Stomach (tissue), 4 donors: ENCODE results near the gene ACAD8.

Experiments
- EP300 ChIP-seq: sonication (generic); formaldehyde crosslinking; IDR thresholded peaks from one replicate; pipeline ENCODE4 v1.6.1; 2017; ENCODE audit warnings: antibody characterized with exemption
- TF ChIP-seq, protein P1 (sequence below), 7 experiments: fragments of 450-650 bp in 4 of 7; fragments of 200-600 bp in 3 of 7; sonication (generic) in 3 of 7; IDR thresholded peaks; one replicate each; pipeline ENCODE4 v1.5.1; 2016 to 2019; ENCODE audit warnings: antibody characterized with exemption in 7 of 7, control low read depth in 2 of 7, mild to moderate bottlenecking in 1 of 7

DNA sequence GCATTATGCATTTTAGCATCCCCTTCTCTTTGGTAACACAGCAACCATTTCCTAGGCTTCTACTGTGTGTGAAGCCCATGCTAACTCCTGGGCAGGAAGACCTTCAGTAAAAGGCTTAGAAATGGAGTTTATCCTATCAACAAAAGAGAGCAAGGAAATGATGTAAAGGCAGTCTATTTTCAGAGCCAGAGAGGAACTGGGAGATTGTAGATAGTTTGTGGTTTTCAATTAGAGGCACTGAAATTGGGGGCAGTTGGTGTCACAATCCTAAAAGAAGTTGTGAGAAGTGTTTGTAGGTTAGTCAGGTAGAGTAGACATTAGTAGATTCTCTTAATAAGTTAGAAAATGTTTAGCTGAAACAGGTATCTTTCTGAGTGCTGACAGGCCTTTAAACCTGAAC lies 7.1 kb downstream of the ACAD8 start:
- no peak for TF ChIP-seq EP300
- TF ChIP-seq, protein P1, sequence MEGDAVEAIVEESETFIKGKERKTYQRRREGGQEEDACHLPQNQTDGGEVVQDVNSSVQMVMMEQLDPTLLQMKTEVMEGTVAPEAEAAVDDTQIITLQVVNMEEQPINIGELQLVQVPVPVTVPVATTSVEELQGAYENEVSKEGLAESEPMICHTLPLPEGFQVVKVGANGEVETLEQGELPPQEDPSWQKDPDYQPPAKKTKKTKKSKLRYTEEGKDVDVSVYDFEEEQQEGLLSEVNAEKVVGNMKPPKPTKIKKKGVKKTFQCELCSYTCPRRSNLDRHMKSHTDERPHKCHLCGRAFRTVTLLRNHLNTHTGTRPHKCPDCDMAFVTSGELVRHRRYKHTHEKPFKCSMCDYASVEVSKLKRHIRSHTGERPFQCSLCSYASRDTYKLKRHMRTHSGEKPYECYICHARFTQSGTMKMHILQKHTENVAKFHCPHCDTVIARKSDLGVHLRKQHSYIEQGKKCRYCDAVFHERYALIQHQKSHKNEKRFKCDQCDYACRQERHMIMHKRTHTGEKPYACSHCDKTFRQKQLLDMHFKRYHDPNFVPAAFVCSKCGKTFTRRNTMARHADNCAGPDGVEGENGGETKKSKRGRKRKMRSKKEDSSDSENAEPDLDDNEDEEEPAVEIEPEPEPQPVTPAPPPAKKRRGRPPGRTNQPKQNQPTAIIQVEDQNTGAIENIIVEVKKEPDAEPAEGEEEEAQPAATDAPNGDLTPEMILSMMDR (IDR thresholded peaks at IDR 0.05) = no peak
